SKM-1 treated with dmso at 0.1 percent for 144 hours (cell line): ENCODE measurements around the gene OR2V1.
"Not testable (repeated sequence)": the region's sequence is repeated elsewhere in the genome, so short reads cannot be mapped to it uniquely, and the experiment has no call there.

Experiments used
- DNase-seq: peaks from one replicate; lab custom pipeline; 2025; ENCODE audit not compliant: unreplicated experiment; lab: John Stamatoyannopoulos, UW

The OR2V1 gene

DNA sequence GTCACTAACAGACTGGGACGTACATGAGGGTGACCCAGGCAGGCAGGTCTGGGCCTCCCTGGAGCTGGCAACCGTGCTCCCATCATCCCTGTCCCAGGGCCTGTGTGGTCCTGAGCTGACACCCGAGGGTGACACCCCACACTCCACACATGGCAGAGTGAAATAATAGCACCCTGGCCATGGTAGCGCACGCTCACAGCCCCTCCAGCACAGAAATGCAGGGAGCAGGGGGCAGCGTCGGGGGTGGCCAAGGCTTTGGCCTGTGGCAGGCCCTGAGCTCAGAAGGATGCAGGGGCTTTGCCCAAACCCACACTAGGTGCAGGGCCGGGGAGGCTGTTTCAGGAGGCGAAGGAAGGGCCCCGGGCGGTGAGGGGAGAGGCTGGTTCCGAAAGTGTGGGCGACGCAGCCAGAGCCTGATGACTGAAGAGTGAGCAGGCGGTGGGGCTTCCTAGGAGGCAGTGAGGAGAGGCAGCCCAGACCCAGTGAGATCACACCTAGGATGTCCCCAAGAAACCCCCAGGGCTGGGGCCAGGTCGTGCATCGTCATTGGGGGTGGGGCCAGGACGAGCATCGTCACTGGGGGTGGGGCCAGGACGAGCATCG, 29.3 kb upstream of the OR2V1 start:
- DNase-seq, result no peak

DNA sequence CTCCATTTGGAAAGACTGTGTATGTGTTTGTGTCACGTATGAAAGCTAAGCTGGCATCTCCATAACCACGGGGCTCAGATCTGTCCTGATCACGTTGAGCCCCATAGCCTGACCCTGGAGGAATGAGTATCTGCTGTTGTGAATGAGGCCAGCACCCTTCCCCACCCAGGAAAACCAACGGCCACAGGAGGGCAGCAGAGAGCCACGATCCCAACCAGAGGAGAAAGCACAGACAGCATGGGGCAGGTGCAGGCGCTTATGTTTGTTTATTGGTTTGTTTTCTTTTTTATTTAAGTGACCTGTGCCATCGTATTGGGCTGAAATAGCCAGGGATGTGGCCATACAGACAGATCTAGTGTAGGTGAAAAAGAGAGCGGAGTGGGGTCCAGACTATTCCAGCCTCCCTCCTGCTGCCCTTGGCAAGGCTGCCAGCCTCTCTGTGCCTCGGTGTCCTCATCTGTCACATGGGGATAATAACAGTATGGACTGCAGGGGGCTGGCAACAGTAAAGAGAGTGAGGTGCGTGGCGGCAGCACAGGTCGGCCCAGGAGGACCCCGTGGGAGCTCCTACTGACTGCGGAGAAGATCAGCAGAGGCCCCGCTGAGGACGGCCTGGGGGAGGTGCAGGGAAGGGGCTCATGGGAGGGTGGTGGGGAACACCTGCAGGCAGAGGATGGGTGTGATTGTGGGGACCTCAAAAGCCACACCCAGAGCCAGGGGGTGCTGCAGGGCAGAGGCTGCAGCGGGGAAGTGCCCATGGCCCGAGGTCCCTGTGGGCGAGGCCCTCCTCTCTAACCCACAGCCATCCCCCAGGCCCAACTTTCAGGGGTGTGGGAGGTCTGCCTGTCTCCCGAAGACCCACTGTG, 28.6 kb upstream of the OR2V1 start:
- peak; percentile 72 for DNase-seq

DNA sequence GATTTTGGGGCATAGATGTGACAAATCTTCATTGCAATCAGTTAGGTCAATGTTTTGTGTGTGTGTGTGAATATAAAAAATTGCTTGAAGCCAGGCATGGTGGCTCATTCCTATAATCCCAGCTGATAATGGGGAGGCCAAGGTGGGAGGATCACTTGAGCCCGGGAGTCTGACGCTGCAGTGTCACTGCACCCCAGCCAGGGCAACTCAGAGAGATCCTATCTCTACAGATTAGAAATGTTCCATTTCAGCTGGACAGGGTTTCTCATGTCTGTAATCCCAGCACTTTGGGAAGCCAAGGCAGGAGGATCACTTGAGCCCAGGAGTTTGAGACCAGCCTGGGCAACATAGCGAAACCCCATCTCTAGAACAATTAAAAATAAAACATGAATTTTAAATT, 27.9 kb upstream of the OR2V1 start:
- no peak for DNase-seq

DNA sequence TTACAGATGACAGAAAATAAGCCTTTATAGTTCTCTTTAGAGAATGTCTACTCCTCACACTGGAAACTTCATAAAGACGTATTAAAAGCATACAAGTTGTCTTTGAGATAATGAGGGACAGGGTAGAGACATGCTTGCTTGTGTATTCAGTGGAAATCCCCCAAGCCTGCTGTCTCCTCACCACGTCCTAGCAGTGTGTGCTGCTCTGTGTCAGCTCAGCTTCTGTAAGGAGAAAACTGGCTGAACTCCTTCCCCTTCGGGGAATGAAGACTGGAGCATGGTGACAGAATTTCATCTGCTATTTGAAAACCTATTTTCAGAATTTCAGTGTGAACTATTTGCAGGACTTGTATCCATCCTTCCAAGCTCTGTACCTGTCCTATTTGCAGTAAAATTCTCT, 25.8 kb upstream of the OR2V1 start:
- no peak for DNase-seq

DNA sequence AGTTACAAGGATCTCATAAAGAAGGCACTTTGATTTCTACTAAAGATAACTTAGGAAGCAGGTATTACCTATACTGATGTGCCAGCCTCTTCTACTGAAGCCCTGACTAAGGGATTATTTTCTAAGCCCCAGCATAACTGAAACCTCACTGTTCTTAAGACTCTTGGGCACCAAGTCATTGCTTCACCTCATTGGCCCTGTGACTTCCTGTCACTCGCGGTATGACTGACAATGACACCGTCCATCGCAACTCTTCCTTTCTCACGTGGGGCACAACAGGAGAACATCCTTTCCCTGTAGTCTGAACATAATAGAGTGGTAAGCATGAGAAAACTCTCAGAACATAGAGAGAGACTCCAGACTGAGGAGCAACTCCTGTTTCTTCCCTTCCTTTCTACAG, 22.8 kb upstream of the OR2V1 start:
- no peak for DNase-seq

DNA sequence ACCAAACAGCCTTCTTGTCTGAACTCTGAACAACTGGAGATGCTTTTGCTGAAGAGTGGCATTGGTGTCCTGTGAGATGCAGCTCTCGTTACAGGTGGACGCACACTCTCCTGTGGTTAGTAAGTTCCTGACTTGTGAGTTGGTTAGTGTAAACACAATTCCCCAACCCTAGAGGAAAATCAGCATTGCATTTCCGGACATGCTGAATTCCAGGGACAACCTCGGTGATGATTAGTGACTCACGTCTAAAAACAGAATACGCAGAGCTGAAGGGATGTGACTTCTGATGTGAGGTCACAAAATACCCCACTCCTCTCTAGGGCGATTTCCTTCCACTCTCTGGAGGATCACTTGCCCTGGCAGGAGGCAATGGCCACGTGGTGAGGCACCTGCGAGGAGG, 21.4 kb upstream of the OR2V1 start:
- DNase-seq, result no peak

DNA sequence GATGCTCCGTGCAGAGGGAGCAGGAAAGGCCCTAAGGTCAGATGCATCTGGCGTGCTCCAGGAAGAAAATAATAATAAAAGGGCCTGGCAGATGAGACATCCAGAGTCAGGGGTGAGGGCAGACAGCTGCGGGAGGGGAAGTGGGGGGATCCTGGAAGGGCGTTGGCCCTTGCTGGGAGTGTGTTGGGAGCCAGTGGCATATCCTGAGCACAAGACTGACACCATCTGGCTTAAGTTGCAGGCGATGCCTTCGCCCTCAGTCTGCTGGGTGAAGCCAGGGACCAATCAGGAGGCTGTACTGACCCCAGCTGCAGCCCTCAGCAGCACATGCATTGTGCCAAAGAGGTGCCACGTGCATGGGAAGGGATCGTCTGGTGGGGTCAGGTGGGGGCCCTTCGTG, 20.2 kb upstream of the OR2V1 start:
- no peak for DNase-seq

DNA sequence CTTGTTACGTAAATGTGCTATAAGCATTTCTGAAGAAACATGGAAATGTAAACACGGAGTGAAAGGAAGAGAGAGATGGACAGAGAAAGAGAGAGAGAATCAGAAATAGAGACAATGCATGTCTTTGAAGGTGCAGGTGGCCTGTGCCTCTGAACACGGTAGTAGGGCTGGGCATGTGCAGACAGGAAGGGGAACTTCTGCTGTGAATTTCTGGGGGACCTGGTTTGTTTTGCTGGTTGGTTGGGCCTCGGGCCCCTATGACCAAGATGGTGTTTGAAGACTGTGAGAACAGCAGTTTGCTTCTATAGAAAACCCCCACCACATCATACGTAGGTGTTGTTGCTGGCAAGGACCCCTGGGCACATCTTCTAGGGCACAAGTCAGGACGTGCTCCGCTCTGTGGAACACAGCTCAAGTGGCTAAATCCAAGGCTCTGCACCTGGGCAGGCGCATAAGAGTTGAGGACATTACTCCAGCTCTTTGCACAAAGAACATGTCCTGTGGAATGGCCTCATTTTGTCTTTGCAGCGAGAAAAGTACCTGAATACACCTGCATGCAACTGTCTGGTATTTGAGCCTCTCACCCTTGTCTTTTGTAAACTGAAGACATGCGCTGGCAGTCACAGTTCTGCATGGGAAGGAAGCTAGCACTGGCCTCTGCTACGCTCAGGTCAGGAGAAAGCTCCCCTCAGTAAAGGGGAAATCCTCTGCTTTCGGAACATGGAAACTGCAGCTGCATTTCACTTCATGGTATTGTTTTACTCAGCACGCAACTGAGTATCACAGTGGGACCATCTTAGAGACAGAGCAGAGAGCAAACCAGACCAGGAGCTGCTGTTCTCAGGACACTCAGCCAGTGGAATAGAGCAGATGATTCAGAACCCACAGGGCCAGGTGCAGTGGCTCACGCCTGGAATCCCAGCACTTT, 19.1 kb upstream of the OR2V1 start:
- DNase-seq, result no peak

DNA sequence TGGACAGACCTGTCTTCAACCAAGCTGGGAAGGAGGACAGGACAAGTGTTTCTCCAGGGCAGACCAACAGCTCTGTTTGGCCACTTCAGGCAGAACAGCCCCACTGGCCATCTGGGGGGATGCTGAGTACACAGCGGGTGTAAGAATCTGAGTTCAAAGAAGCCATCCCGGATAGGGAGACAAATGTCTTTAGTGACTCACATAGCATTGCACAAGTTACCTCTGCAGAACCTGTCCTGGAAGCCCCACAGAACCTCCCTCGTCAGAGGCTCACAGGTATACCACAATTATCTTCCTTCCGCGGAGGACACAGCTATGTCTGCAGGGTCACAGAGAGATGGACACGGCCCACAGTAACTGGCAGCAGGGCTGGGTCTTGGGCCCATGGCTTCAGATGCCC, 18.4 kb upstream of the OR2V1 start:
- no peak for DNase-seq

DNA sequence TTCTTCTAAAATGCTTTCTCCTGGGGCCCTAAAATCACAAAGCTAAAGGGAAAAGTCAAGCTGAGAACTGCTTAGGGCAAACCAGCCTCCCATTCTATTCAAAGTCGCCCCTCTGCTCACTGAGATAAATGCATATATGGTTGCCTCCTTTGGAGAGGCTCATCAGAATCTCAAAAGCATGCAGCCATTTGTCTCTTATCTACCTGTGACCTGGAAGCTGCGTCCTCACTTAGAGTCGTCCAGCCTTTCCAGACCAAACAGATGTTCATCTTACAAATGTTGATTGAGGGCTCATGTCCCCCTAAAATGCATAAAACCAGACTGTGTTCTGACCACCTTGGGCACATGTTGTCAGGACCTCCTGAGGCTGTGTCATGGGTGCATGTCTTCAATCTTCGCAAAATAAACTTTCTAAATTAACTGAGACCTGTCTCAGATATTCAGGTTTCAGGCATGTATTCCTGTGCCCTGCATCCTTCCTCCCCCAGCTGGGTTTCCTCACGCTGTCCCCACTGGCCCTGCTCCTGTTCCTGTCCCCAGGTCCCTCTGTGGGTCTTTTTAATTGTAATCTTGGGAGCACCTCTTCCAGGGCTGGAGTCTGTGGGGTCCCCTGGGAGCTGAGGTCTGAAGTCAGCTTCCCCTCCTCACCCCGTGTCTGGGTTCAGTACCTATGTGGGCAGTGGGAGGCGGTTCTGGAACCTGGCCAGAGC, 16.1 kb upstream of the OR2V1 start, which contains the start of gene OR2V2:
Gene OR2V2 (plus strand): TSS at position 660 of the 710 bp plus-strand sequence. CDS start 7,357 bp downstream, outside the sequence.
- DNase-seq, result not testable (repeated sequence)

DNA sequence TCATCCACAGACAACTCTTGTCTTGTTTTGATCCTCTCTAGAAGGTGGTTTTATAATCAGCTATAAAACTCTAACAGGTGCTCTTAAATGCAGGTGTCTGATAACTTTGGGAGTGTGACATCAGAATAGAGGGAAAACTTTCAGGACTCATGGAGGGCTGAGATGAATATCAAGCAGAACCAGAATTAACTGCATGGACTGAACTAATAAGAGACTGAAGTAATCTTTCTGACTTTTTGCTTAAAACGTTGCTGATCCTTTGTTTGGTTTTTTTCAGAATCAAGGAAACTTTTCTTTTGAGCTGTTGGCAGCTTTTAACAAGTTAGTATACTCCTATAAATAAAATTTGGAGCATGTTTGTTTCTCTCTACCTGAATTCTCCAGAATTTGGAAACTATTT, 14.2 kb upstream of the OR2V1 start:
- no peak for DNase-seq

DNA sequence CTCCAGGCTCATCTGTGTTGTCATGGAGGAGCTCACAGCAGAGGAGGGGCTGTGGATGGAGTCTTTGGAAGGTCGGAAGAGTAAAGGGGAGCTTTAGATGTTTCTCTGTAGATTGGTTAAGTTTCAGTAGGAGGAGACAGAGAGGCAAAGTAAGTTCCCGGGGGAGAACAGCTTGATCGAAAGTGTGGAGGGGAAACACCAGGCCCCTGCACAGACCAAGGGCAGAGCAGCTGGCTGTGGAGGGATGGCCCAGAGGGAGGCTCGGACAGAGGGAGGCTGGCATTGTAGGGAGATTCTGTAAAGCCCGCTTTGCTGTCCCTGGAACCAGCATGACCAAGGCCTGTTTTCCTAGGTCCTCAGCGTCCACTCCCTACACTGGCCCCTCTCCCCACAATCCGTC, 11.1 kb upstream of the OR2V1 start:
- no peak for DNase-seq

DNA sequence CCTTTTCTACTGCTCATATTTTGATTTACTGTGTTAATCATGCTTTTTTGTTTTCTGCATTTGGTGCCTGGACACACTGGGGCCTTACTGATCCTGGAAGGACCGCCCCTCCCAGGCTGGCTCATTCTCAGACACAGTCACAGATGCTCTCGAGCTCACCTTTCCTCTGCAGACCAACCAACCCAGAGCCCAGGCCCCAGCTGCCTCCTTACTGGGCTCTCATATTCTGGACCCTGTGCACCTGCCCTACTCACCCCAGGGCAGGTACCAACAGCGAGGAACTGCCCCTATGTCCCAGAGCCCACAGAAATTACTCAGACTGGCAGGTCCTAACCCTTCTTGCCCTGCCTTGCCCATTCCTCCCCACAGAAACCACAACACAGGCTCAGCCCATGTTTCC, 9.8 kb upstream of the OR2V1 start:
- DNase-seq, result no peak

DNA sequence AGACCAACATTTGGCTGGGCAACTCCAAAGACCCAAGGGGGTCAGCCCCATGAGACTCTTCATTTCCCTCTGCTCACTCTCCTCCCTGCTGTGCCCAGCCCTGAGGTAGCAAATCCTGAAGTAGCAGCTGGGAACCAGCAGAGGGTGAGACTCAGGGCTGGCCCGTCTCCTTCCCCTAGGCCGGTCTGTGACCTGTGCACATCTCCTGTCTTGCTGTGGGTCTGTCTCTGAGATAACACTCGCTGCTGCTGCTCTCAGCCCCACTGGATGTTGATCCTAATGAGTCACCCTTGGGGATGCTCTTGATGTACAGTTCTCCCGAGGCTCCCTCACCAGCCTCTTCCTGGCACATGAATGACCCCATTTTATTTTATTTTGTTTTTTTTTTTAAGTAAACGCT, 7.3 kb upstream of the OR2V1 start:
- DNase-seq, result no peak

DNA sequence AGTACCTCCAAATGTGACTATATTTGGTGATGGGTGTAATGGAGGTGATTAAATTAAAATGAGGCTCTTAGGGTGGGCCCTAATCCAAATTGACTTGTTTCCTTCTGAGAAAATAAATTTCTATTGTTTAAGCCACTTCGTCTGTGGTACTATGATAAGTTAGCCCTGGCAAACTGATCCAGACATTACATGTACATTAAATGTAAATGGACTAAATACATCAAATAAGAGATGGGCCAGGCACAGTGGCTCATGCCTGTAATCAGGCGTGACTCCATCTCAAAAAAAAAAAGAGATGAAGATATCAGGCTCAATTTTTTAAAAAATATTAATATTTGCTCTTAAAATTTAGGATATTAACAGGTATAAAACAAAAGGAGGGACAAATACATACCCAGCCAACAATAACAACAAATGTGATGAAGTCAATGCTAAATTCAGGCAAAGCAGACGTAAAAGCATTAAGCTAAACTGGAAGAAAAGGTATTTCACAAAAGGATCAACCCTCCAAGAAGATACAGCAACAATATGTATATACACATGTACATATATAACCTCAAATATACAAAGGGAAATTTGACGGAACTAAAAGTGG, 5.5 kb upstream of the OR2V1 start:
- DNase-seq, result no peak

DNA sequence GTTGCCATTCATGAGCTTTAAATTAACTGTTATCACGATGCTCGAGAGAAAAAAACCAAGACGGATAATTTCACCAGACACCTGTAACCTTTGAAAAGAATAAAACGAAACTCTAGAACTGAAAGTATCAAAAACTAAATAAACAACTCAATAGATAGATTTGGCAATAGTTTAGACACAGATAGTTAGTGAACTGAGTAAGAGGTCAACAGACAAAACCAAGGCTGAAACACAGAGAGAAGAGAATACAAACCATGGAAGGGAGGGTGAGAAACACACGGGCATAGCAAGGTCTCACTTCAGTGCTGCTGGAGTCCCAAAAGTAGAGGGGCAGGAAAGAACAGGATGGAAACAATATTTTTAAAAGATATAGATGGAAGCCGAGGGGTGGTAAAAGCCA, 3.3 kb upstream of the OR2V1 start:
- no peak for DNase-seq

DNA sequence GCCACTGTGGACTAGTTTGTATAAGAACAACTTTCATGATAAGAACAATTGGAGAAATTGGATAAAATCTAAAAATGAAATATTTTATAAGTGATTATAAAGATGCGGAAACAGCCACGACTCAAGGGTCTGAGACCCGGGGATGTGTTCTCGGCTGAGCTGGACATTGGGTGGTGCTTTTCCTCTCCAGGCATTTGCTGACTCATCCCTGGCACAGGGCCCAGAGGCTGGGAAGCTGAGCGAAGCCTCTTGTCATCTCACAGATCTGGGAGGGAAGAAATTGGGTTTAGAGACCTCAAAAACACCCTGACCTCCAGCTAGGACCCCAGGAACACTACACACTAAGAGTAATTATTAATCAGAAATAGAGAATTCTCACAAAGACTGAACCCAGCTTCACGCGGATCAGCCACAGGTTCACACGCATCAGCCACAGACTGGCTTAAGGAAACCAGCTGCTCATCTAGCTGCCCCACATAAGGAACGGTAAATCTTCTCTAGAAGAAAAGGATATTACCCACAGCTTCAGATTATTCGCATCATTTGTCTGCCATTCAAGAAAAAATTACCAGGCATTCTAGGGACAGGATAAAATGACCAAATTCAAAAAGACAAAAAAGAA, 2.8 kb upstream of the OR2V1 start:
- no peak for DNase-seq

DNA sequence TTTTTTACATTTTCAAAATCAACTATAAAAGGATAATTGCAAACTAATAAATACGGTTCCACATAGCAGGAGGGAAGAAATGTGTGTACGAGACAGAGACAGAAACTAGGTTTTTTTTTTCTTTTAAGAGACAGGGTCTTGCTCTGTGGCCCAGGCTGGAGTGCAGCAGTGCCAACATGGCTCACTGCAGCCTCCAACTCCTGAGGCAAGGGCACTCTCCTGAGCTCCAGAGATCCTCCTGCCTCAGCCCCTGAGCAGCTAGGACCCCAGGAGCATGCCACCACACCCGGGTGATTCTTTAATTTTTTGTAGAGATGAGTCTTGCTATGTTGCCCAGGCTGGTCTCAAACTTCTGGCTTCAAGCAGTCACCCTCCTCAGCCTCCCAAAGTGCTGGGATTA, 2.1 kb upstream of the OR2V1 start:
- no peak for DNase-seq

DNA sequence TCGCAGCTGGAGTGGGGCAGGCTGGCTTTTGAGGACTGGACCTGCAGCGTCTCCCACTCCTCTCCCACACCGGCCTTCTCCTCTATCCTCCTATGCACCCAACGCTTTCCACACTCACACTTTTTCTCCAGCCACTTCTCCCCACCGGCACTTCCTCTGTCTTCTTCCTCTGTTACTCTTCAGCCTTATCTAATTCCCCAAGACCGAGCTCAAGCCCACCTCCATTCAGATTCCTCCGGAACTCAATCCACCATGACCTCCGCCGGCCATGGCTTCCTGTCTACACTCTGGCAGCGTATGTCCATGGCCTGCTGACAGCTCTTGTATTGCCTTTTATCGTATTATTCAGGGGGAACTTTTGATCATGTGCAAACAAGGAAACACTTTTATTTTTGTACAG, 545 bp upstream of the OR2V1 start:
- no peak for DNase-seq

DNA sequence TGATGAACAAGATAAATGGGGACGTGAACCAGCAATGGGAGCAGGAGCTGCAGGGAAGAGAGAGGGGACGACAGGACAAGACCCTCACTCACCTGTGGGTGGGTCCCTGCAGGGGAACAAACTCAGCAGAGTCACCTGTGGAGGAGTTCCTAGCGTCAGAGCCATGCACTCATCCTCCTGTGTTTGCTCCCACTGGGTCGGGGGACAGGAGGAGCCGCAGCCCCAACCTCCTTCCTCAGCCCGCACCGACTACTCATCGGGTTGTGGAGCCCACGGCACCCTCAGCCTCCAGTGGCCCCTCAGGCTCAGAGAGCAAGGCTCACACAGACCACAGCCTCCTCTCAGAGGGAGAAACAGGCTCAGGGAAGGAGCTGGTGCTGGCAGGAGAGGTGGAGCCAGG, 888 bp downstream of the OR2V1 start:
- DNase-seq, result not testable (repeated sequence)
